Activated naive CD8-positive, alpha-beta T cell treated with anti-CD3 and anti-CD28 coated beads, Interleukin-2, amount 10 ng/mL, durations not matched to agents 7 days and 5 days (primary cell): ENCODE data around the gene PEX11G. TPM values are rescaled to one million over a fixed set of nuclear protein-coding genes. Genes with fewer than 3 reads are reported as not detected.
A peak's percentile ranks its signal among the peaks of the same experiment; 100 is the strongest.

Experiments
- ATAC-seq: fragments of 150-1000 bp; cut with Tn5 transposase; one replicate; pipeline ENCODE4 v1.10.0; 2021; ENCODE audit warnings: low read depth, moderate library complexity
- POLR2A ChIA-PET: fragments of 350-600 bp; sonication (Branson Sonifier 250); formaldehyde crosslinking; loops from one replicate; lab custom pipeline; 2021; ENCODE audit warnings: antibody characterized with exemption; lab: Charles Lee
- DNase-seq: peaks from one replicate; pipeline ENCODE4 v3.0.0; 2021
- H3K27ac Mint-ChIP-seq: one replicate; pipeline ENCODE4 v1.8.0; 2022; ENCODE audit warnings: mild to moderate bottlenecking, mixed read lengths
- H3K27me3 Mint-ChIP-seq: one replicate; pipeline ENCODE4 v1.8.0; 2022; ENCODE audit warnings: mild to moderate bottlenecking, moderate library complexity, mixed read lengths
- H3K36me3 Mint-ChIP-seq: one replicate; pipeline ENCODE4 v1.8.0; 2021; ENCODE audit warnings: mild to moderate bottlenecking, mixed read lengths
- H3K4me1 Mint-ChIP-seq: one replicate; pipeline ENCODE4 v1.8.0; 2021; ENCODE audit warnings: mixed read lengths
- H3K4me3 Mint-ChIP-seq: one replicate; pipeline ENCODE4 v1.8.0; 2022; ENCODE audit warnings: mild to moderate bottlenecking, moderate library complexity, mixed read lengths
- H3K9me3 Mint-ChIP-seq: one replicate; pipeline ENCODE4 v1.8.0; 2021; ENCODE audit warnings: mixed read lengths
- total RNA-seq, 2 experiments: library from RNA; stranded (reverse); gene quantifications; one replicate each; pipeline ENCODE4 v1.2.3, GENCODE V29; 2021

PEX11G gene
- total RNA-seq, 2 experiments from 2014 or later: 1.0 to 1.3 TPM

DNA sequence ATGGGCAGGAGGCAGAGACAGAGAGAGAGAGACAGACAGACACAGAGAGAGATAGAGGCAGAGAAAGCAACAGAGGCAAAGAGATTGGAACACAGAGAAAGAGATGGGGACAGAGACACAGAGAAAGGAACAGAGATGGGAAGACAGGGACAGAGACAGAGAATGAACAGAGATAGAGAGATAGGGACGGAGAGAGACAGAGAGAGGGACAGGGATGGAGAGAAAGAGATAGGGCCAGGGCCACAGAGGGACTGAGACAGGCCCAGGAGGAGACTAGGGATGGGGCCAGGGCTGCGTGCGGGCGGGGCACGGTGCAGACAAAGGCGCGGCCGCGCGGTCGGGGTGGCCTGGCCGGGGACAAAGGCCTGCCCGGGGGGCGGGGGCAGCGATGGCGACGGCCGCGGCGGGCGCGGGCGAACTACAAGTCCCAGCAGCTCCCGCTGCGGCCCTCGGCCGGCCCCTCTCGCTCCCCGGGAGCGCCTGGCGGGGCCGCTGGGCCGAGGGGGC, 26.9 kb upstream of the PEX11G start, which contains the start of gene ZNF358:
TSS of gene ZNF358 (plus strand) at position 459 of the 507 bp plus-strand sequence. CDS start 3,140 bp downstream, outside the sequence.
- ATAC-seq: peak; percentile 89
- peaks cover 6% of the 10 kb centered on the region for H3K4me1 Mint-ChIP-seq
- no peaks in the 10 kb centered on the region for H3K9me3 Mint-ChIP-seq
- peaks cover 15% of the 10 kb centered on the region for H3K27me3 Mint-ChIP-seq
- H3K4me3 Mint-ChIP-seq: peak within 1 kb of the TSS; percentile 88
- peak within 1 kb of the TSS; percentile 86 for H3K27ac Mint-ChIP-seq
- H3K36me3 Mint-ChIP-seq: no peaks in the 10 kb centered on the region
- peak; percentile 71 for DNase-seq
- POLR2A ChIA-PET: interaction anchor here (0.7 to 1.2 kb wide), 3 partner anchors 7 to 32 kb away, joined by 3 to 4 read pairs (median 3); partner anchors contain the start of gene PNPLA6

DNA sequence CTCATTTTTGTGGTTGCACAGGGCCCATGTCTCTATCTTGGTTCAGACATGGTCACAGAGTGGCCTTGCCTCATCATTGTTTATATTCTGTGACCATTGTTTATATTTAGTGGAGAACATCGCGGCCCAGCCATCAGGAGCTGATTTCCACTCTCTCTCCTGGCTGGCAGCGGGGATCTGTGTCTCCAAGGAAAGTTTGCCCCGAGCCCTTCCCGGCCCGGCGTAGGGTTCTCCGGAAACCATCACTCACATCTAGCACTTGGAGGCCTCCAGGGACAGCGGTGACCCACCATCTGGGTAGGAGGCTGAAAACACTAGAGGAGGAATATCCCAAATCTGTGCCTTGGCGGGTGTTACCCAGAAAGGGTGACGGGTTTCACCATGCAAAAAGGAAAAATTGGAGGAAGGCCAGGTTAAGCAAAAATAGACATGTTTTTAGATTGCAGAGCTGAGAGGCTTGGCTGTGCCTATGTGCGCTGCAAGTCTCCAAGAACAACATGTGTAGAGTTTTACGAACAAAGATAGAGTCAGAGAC, 26.3 kb upstream of the PEX11G start:
- DNase-seq: no peak
- H3K4me1 Mint-ChIP-seq: peaks cover 6% of the 10 kb centered on the region
- peak overlapping the region; percentile 86 for H3K27ac Mint-ChIP-seq
- POLR2A ChIA-PET: interaction anchor here (0.7 to 1.2 kb wide), 2 partner anchors 8 to 33 kb away, joined by 3 read pairs; no protein-coding TSS in a partner anchor
- H3K27me3 Mint-ChIP-seq: peaks cover 15% of the 10 kb centered on the region
- no peaks in the 10 kb centered on the region for H3K36me3 Mint-ChIP-seq
- H3K9me3 Mint-ChIP-seq: no peaks in the 10 kb centered on the region
- peak overlapping the region; percentile 88 for H3K4me3 Mint-ChIP-seq
- no peak for ATAC-seq

DNA sequence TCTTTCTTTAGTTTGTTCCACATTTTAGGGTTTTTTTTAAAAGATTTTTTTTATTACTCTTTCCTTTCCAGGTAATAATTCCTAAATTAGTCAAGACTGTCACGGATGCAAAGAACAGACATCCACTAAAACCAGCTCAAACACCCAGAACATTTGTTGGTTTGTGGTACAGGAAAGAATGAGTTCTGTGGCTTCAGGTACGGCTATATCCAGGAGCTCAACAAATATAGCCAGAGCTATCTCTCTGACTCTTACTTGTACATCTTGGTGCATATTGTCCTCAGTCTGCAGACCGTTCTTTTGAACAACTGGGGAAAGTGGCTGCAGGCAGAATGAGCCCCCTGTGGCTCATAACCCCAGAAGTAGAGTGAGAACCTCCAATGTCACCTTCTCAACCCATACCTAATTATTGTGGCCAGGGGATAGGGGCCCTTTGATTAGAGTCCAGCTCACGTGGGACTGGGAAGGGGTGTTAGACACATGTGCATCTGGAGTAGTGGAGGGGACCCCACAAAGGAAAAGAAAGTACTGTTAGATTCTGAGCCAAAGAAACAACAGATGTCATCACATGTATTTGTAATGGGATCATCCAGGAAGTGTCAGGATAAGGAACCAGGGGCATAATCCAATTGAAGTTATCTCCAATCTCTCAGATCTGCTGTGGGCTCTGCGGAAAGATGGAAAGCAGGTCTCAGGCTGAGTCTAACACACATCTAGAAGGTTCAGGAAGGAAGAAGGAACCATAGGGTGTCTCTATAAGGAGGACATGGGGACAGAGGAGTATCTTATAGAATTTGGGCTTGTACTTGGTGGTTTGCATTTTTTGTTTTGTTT, 25.2 kb upstream of the PEX11G start:
- Mint-ChIP-seq H3K27ac (no peak overlapping the region), H3K9me3 (no peaks in the 10 kb centered on the region), H3K4me1 (peaks cover 6% of the 10 kb centered on the region), H3K36me3 (no peaks in the 10 kb centered on the region), H3K4me3 (no peak overlapping the region), H3K27me3 (peaks cover 18% of the 10 kb centered on the region)
- ATAC-seq (no peak), DNase-seq (no peak)
- POLR2A ChIA-PET: interaction anchor here (1.2 kb wide), 1 partner anchor 9 kb away, joined by 3 read pairs; no protein-coding TSS in a partner anchor

DNA sequence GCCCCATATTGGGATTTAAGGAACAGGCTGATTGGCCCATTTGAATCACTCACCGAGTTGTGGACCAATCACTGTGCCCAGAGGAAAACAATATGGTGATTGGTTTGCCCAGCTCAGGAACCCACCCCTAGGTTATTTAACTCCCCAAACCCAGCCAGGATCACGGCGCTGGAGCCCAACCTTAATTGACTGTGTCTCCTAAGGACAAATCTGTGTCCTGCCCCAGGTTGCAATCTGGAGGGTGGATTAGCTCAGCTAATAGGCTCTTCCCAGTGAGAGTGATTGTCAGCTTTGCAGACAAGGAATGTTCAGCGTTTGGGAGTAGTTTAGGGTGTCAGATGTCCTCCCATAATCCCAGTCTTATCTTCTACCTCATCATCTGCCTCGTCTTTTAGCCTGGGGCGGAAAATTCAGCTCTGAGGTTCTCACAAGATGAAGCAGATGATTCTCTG, 23.6 kb upstream of the PEX11G start:
- Mint-ChIP-seq H3K27ac (no peak overlapping the region), H3K9me3 (no peaks in the 10 kb centered on the region), H3K36me3 (no peaks in the 10 kb centered on the region), H3K27me3 (peaks cover 16% of the 10 kb centered on the region), H3K4me1 (peaks cover 4% of the 10 kb centered on the region), H3K4me3 (no peak overlapping the region)
- no peak for ATAC-seq
- DNase-seq: no peak
- POLR2A ChIA-PET: no interaction called here

DNA sequence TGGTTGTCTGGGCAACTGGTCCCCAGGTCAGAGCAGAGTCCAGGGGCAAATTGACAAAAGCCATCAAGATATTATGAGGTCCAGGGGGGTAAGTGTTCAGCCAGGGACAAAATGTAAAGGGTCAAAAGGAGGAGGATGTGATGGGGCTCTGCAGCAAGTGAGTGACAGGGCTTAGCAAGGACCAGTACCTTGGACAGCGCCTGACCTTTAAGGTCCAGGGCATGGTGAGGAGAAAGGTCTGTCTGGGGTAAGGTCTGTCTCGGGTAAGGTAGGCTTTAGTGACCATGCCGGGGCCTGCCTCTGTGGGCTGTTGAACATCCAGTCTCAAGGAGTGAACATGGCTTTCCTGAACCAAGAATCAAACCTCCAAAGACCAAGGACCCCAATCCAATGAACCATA, 20.8 kb upstream of the PEX11G start:
- DNase-seq (no peak), ATAC-seq (no peak)
- Mint-ChIP-seq H3K27me3 (peaks cover 24% of the 10 kb centered on the region), H3K4me1 (peaks cover 11% of the 10 kb centered on the region), H3K36me3 (no peaks in the 10 kb centered on the region), H3K9me3 (no peaks in the 10 kb centered on the region), H3K27ac (no peak overlapping the region), H3K4me3 (no peak overlapping the region)
- POLR2A ChIA-PET: interaction anchor here (0.5 kb wide), 1 partner anchor 38 kb away, joined by 3 read pairs; no protein-coding TSS in a partner anchor

DNA sequence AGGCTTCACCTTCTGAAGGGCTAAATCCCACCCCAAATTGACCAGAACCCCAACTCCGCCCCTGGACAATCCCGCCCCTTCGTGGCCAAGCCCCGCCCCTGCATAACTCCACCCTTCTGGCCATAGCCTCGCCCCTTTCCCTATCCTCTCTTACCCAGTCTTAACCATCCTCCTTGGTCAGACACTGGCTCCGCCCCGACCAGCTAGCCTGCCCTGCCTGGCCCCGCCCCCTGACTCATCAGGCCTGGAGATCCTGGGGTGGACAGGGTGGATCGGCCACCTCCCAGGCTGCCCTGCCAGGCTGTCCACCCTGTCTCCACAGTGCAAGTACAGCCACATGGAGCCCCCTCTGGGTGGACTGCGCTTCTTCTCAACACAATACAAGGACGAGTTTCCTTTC, 19.0 kb upstream of the PEX11G start:
- Mint-ChIP-seq H3K27ac (no peak overlapping the region), H3K4me1 (peaks cover 11% of the 10 kb centered on the region), H3K9me3 (no peaks in the 10 kb centered on the region), H3K36me3 (no peaks in the 10 kb centered on the region), H3K27me3 (peaks cover 31% of the 10 kb centered on the region), H3K4me3 (no peak overlapping the region)
- POLR2A ChIA-PET: no interaction called here
- DNase-seq: no peak
- peak; percentile 24 for ATAC-seq

DNA sequence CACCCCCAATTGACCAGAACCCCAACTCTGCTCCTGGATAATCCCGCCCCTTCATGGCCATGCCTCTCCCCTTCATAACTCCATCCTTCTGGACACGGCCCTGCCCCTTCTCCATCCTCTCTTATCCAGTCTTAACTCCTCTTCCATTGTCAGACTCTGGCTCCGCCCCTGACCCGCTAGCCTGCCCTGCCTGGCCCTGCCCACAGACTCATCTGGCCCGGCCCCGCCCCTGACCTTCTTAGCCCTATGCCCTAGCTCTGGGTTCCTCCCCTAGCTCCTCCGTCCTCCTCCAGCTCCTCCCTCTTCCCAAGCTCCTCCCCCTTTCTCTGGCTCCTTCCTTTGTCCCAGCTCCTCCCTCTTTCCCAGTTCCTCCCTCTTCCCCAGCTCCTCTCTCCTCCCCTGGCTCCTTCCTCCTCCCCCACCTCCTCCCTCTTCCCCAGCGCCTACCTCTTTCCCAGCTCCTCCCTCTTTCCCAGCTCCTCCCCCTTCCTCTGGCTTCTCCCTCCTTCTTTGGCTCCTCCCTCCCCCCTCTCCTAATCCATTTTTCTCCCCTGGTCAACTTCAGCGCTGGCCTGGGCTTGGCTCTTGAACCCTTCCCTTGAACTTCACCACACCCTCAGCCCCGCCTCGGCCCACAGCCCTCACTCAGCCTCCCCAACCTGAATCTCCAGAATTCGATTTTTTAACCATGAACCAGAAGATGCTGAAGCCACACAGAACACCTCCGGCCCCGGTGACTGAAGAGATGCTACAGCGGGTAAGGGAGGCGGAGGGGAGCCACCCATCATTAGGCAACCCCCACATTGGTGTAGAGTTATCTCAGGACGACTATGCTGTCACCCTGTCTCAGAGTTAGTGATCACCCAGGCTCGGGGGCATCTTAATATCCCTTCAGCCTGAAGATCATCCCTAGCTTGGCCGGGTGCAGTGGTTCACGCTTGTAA, 17.8 kb upstream of the PEX11G start:
- POLR2A ChIA-PET: no interaction called here
- no peaks in the 10 kb centered on the region for H3K36me3 Mint-ChIP-seq
- H3K27me3 Mint-ChIP-seq: peaks cover 37% of the 10 kb centered on the region
- DNase-seq: peak; percentile 54
- no peak overlapping the region for H3K27ac Mint-ChIP-seq
- ATAC-seq: peak; percentile 50
- H3K4me3 Mint-ChIP-seq: peak overlapping the region; percentile 28
- peaks cover 11% of the 10 kb centered on the region for H3K4me1 Mint-ChIP-seq
- H3K9me3 Mint-ChIP-seq: no peaks in the 10 kb centered on the region

DNA sequence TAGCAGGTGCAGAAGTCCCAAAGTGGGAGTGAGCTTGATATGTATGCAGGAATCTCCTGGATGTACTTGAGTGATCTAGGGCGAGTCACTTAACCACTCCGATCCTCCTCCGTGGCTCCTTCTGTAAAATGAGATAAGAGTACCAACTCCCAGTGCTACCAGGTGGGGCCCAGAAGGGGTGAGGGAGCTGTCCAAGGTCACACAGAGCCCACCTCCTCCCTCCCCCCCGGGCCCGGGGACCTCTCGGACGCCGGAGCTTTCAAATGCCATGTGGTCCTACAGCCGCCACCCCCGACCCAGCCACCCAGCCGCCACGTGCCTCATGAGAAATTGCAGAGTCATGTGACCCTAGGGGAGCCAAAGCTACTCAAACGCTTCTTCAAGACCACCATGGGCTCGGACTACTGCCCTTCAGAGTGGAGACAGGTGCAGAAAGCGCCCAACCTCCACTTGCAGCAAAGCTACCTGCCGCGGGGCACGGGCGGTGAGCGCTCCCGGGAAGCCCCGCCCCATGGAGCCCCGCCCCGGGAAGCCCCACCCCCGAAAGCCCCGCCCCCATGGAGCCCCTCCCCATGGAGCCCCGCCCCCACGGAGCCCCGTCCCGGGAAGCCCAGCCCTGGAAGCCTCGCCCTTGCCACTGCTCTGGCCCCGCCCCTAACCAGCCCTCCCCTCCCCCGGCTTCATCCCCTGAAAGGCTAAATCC, 17.0 kb upstream of the PEX11G start:
- ATAC-seq (peak; percentile 29), DNase-seq (no peak)
- Mint-ChIP-seq H3K27me3 (peaks cover 42% of the 10 kb centered on the region), H3K4me3 (no peak overlapping the region), H3K4me1 (peaks cover 12% of the 10 kb centered on the region), H3K27ac (no peak overlapping the region), H3K36me3 (no peaks in the 10 kb centered on the region), H3K9me3 (no peaks in the 10 kb centered on the region)
- POLR2A ChIA-PET: no interaction called here

DNA sequence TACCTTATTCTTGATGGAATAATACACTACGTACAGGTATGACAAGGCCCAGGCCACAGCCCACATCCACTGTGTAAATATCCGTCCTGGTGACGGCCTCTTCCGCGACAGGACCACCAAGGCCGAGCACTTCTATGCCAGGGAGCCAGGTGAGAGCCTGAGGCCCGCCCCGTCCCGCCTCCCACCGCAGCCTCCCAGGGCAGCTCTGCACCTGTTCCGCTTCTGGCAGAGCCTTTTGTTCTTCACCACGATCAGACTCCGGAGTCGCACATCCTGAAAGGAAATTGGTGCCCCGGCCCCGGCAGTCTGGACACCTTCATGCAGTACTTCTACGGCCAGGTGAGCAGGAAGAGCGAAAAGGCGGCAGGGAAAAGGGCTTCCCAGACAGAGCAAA, 16.4 kb upstream of the PEX11G start:
- ATAC-seq (no peak), DNase-seq (no peak)
- POLR2A ChIA-PET: no interaction called here
- Mint-ChIP-seq H3K36me3 (no peaks in the 10 kb centered on the region), H3K4me3 (no peak overlapping the region), H3K27me3 (peaks cover 42% of the 10 kb centered on the region), H3K4me1 (peaks cover 12% of the 10 kb centered on the region), H3K27ac (no peak overlapping the region), H3K9me3 (no peaks in the 10 kb centered on the region)

DNA sequence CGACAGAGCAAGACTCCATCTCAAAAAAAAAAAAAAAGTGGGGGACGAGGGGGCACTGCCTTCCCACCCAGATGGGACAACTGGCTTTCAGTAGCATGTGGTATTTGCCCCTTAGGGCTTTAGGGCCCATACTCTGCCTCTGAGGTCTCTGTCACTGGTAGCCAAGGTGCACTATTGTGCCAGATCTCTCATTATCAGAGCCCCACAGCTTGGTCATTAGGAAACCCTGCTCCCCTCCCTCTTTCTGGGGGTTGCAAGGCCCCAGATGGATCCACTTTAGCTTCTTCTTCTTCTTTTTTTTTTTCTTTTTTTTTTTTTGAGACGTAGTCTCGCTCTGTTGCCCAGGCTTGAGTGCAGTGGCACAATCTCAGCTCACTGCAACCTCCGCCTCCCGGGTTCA, 15.8 kb upstream of the PEX11G start:
- Mint-ChIP-seq H3K4me3 (no peak overlapping the region), H3K9me3 (no peaks in the 10 kb centered on the region), H3K27ac (no peak overlapping the region), H3K36me3 (no peaks in the 10 kb centered on the region), H3K27me3 (peaks cover 41% of the 10 kb centered on the region), H3K4me1 (peaks cover 12% of the 10 kb centered on the region)
- ATAC-seq: no peak
- DNase-seq: no peak
- POLR2A ChIA-PET: interaction anchor here (0.6 kb wide), 1 partner anchor 12 kb away, joined by 3 read pairs; no protein-coding TSS in a partner anchor

DNA sequence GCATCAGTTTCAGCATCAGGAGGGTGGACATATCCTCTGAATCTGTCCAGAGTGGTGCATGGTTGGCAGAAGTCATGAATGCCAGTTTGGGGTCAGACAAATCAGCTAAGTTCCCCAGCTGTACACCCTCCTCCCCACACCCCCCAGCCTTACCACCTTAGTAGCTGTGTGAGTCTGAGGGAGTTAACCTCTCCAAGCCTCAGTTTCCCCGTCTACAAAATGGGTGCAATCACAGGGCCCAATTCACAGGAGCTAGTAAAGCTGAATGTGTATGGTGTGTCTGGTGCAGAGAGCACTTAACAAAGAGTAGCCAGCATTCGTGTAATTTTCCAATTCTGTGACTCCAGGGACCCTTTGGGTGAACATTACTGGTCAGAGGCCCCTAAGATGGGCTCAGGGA, 13.7 kb upstream of the PEX11G start:
- no peaks in the 10 kb centered on the region for H3K36me3 Mint-ChIP-seq
- POLR2A ChIA-PET: interaction anchor here (0.5 kb wide), 1 partner anchor 98 kb away, joined by 4 read pairs; no protein-coding TSS in a partner anchor
- no peaks in the 10 kb centered on the region for H3K9me3 Mint-ChIP-seq
- DNase-seq (no peak), ATAC-seq (no peak)
- no peak overlapping the region for H3K4me3 Mint-ChIP-seq
- peaks cover 12% of the 10 kb centered on the region for H3K4me1 Mint-ChIP-seq
- peaks cover 47% of the 10 kb centered on the region for H3K27me3 Mint-ChIP-seq
- H3K27ac Mint-ChIP-seq: no peak overlapping the region

DNA sequence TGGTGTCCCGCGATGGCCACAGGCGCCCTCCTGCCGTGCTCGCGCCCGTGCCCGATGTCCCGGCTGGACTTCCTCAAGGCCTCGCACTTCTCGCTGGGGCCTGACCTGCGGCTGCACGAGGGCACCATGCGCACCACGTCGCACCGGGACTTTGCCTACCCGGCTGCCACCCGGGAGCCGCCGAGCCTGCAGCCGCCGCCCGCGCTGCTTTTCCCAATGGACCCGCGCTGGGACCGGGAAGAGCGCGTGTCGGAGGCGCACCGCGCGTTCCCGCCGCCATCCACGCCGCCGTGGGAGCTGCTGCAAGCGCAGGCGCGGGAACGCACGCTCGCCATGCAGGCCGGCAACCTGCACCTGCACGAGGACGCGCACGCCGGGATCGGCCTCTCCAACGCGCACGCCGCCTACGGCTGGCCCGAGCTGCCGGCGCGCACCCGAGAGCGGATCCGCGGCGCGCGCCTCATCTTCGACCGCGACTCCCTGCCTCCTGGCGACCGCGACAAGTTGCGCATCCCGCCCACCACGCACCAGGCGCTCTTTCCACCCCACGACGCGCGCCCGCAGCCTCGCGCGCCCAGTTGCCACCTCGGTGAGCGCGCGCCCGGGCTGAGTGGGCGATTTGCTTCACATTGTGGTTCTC, 12.1 kb upstream of the PEX11G start:
- no peaks in the 10 kb centered on the region for H3K9me3 Mint-ChIP-seq
- no peaks in the 10 kb centered on the region for H3K36me3 Mint-ChIP-seq
- peak; percentile 74 for DNase-seq

More for the DNA sequence above, 12.1 kb upstream of the PEX11G start:
- POLR2A ChIA-PET: no interaction called here
- Mint-ChIP-seq H3K27me3 (peaks cover 42% of the 10 kb centered on the region), H3K27ac (no peak overlapping the region), H3K4me1 (peaks cover 7% of the 10 kb centered on the region), H3K4me3 (peak overlapping the region; percentile 55)
- peak; percentile 75 for ATAC-seq
